Measurements from ENCODE around the gene CLASP1. TPM values are rescaled to one million over a fixed set of nuclear protein-coding genes. Genes with fewer than 3 reads are reported as not detected.
"Not testable (repeated sequence)": the region's sequence is repeated elsewhere in the genome, so short reads cannot be mapped to it uniquely, and the experiment has no call there.

The CLASP1 gene
- total and polyA plus RNA-seq, 12 donors: 10.1 to 90.6 (median 71.7) TPM

- no peak for TF ChIP-seq CTCF (IDR thresholded peaks at IDR 0.05)
- 75 to 85% methylated on average over 2 of the region's 2 CpGs for WGBS, 2 donors
These were observed 45.8 kb upstream of the CLASP1 start for GRCh38 chr2:121695171-121695451.

GRCh38 chr2:121694398-121695170 lies 45.3 kb upstream of the CLASP1 start:
- TF ChIP-seq CTCF (IDR thresholded peaks at IDR 0.05): no peak
- no peak for ATAC-seq
- no peak for DNase-seq
- intact Hi-C loops (cut with DNase I): loop anchor here in 1 of 10 donors (5.0 kb wide), 1 partner anchor 37 kb away; no protein-coding TSS in a partner anchor
- H3K36me3 ChIP-seq: no peaks in the 10 kb centered on the region
- H3K4me1 ChIP-seq: peaks cover 0 to 23% (median 3%) of the 10 kb centered on the region in 9 donors
- H3K4me3 ChIP-seq: no peak overlapping the region
- no peak overlapping the region for H3K27ac ChIP-seq
- H3K9me3 ChIP-seq: no peaks in the 10 kb centered on the region
- H3K27me3 ChIP-seq: no peaks in the 10 kb centered on the region
- WGBS, 2 donors: 84 to 91% methylated on average over 6 of the region's 6 CpGs

More at GRCh38 chr2:121695171-121695451, 45.8 kb upstream of the CLASP1 start:
- Histone ChIP-seq H3K9me3 (no peaks in the 10 kb centered on the region), H3K4me1 (peaks cover 0 to 26% (median 8%) of the 10 kb centered on the region in 9 donors), H3K36me3 (no peaks in the 10 kb centered on the region), H3K4me3 (no peak overlapping the region), H3K27me3 (no peaks in the 10 kb centered on the region), H3K27ac (no peak overlapping the region)
- intact Hi-C loops (cut with DNase I): loop anchor here in 1 of 10 donors (5.0 kb wide), 1 partner anchor 38 kb away; no protein-coding TSS in a partner anchor
- no peak for ATAC-seq
- no peak for DNase-seq

- 95 to 98% methylated on average over 3 of the region's 3 CpGs for WGBS, 2 donors
- H3K4me1 ChIP-seq: peaks cover 0 to 10% (median 0%) of the 10 kb centered on the region in 9 donors
- H3K27ac ChIP-seq; H3K9me3 ChIP-seq; ATAC-seq; DNase-seq; intact Hi-C loops (cut with DNase I); H3K36me3 ChIP-seq; H3K27me3 ChIP-seq; H3K4me3 ChIP-seq: not testable (repeated sequence)
These were observed 41.3 kb upstream of the CLASP1 start for GRCh38 chr2:121690572-121690971.

DNA sequence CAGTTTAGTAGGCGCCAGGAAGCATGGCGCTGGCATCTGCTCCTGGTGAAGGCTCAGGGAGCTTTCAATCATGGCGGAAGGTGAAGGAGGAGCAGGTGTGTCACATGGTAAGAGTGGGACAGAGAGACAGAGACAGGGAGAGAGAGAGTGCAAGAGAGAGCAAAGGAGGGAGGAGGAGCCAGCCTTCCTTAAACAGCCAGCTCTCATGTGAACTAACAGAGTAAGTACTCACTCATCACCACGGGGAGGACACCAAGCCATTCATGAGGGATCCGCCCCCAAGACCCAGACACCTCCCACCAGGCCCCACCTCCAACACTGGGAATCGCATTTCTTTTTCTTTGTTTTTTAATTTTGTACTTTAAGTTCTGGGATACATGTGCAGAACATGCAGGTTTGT lies 40.8 kb upstream of the CLASP1 start:
- Histone ChIP-seq H3K4me1 (peaks cover 0 to 10% (median 0%) of the 10 kb centered on the region in 9 donors), H3K4me3 (no peak overlapping the region), H3K27me3 (no peaks in the 10 kb centered on the region), H3K9me3 (no peaks in the 10 kb centered on the region), H3K27ac (no peak overlapping the region), H3K36me3 (no peaks in the 10 kb centered on the region)
- 89% methylated on average over 6 of the region's 6 CpGs for WGBS, 2 donors
- ATAC-seq (peak in 1 of 8 donors; percentile 20), DNase-seq (no peak)
- no peak for TF ChIP-seq CTCF (IDR thresholded peaks at IDR 0.05)
- intact Hi-C loops (cut with DNase I): no loop called here

GRCh38 chr2:121689356-121689755 lies 40.1 kb upstream of the CLASP1 start:
- H3K4me3 ChIP-seq: no peak overlapping the region
- peaks cover 0 to 10% (median 0%) of the 10 kb centered on the region in 9 donors for H3K4me1 ChIP-seq
- no peak overlapping the region for H3K27ac ChIP-seq
- peak in 7 of 9 donors; percentile 31 to 60 (median 43) for TF ChIP-seq CTCF (IDR thresholded peaks at IDR 0.05)
- whole genome bisulfite sequencing, 2 donors: 45 to 51% methylated on average over 4 of the region's 4 CpGs
- DNase-seq: peak in 1 of 2 donors; percentile 27
- ATAC-seq: peak in 7 of 8 donors; percentile 38 to 72 (median 48)
- intact Hi-C loops (cut with DNase I): no loop called here
- no peaks in the 10 kb centered on the region for H3K27me3 ChIP-seq
- H3K9me3 ChIP-seq: no peaks in the 10 kb centered on the region
- H3K36me3 ChIP-seq: no peaks in the 10 kb centered on the region
